A673 (cell line): ENCODE results near the gene JHY. TPM values are rescaled to one million over a fixed set of nuclear protein-coding genes. Genes with fewer than 3 reads are reported as not detected.

Experiments used
- BruUV-seq: library from RNA; stranded (reverse); fragments of 400-500 nt; replicated peaks from 2 replicates; lab custom pipeline; 2021; lab: Mats Ljungman, UMichigan
- CTCF ChIA-PET: fragments of 300-600 bp; sonication (Branson Sonifier 250); formaldehyde crosslinking; loops from one replicate; lab custom pipeline; 2022; ENCODE audit warnings: antibody characterized with exemption; lab: Charles Lee
- POLR2A ChIA-PET: fragments of 300-600 bp; sonication (Branson Sonifier 250); formaldehyde crosslinking; loops from one replicate; lab custom pipeline; 2022; ENCODE audit warnings: antibody characterized with exemption; ENCODE audit not compliant: low non-redundant PET; lab: Charles Lee
- DNase-seq: peaks from one replicate; pipeline ENCODE4 v3.0.0-alpha.2; 2015; ENCODE audit warnings: low spot score
- H3K27ac ChIP-seq: fragments of 200-600 bp; sonication (generic); 2 replicates; pipeline ENCODE4 v1.5.1; 2016; ENCODE audit warnings: mixed run types, low read depth, mild to moderate bottlenecking, mixed read lengths, antibody characterized with exemption, low read length; ENCODE audit not compliant: poor library complexity, severe bottlenecking
- H3K27me3 ChIP-seq: fragments of 200-600 bp; sonication (generic); replicated peaks from 2 replicates; pipeline ENCODE4 v1.6.1; 2017; ENCODE audit warnings: mixed run types, low read depth, mild to moderate bottlenecking, mixed read lengths, antibody characterized with exemption, low read length; ENCODE audit not compliant: insufficient read depth, poor library complexity
- H3K36me3 ChIP-seq: fragments of 200-600 bp; sonication (generic); 2 replicates; pipeline ENCODE4 v1.6.1; 2016; ENCODE audit warnings: mixed run types, mild to moderate bottlenecking, mixed read lengths, antibody characterized with exemption, low read length; ENCODE audit not compliant: insufficient read depth, poor library complexity, severe bottlenecking
- H3K4me1 ChIP-seq: fragments of 200-600 bp; sonication (generic); 2 replicates; pipeline ENCODE4 v1.6.1; 2017; ENCODE audit warnings: mixed run types, mild to moderate bottlenecking, mixed read lengths, antibody characterized with exemption, low read length; ENCODE audit not compliant: insufficient read depth, poor library complexity, severe bottlenecking
- H3K4me3 ChIP-seq: fragments of 200-600 bp; sonication (generic); 2 replicates; pipeline ENCODE4 v1.5.1; 2016; ENCODE audit warnings: low read depth, mixed run types, mild to moderate bottlenecking, mixed read lengths, low read length; ENCODE audit not compliant: poor library complexity, severe bottlenecking
- H3K9me3 ChIP-seq: fragments of 200-600 bp; sonication (generic); 2 replicates; pipeline ENCODE4 v1.6.1; 2016; ENCODE audit warnings: mixed run types, low read depth, mild to moderate bottlenecking, mixed read lengths, antibody characterized with exemption, low read length; ENCODE audit not compliant: poor library complexity, severe bottlenecking
- CTCF ChIP-seq: fragments of 300-800, 200-600 bp; sonication (generic); conservative IDR thresholded peaks from 2 replicates; pipeline ENCODE4 v1.5.1; 2017; ENCODE audit warnings: low read depth, mild to moderate bottlenecking, antibody characterized with exemption, low read length, moderate library complexity, mixed read lengths
- EZH2 ChIP-seq: fragments of 200-600 bp; sonication (generic); IDR thresholded peaks from 2 replicates; pipeline ENCODE4 v1.6.1; 2017; ENCODE audit warnings: borderline replicate concordance, low read depth, mild to moderate bottlenecking, mixed read lengths, antibody characterized with exemption, low read length; ENCODE audit not compliant: poor library complexity, severe bottlenecking
- intact Hi-C: fragments of 100-400 bp; cut with micrococcal nuclease; formaldehyde crosslinking; loops from one replicate; pipeline ENCODE4 v1.10.0; 2022; ENCODE audit not compliant: unreplicated experiment
- total RNA-seq: library from RNA; stranded (reverse); gene quantifications from 2 replicates; pipeline ENCODE4 v1.2.3, GENCODE V29; 2021

Gene JHY
- total RNA-seq, 1 experiment from 2014 or later: 4.4 TPM

- H3K27me3 ChIP-seq: no peaks in the 10 kb centered on the region
- TF ChIP-seq CTCF (no peak), EZH2 (no peak)
- intact Hi-C loops: no loop called here
- H3K9me3 ChIP-seq: no peaks in the 10 kb centered on the region
- peak; percentile 70 for DNase-seq
- CTCF ChIA-PET: no interaction called here
- TSS peak; percentile 38 for BruUV-seq
- peaks cover 23% of the 10 kb centered on the region for H3K4me1 ChIP-seq
- peak overlapping the region; percentile 63 for H3K4me3 ChIP-seq
- POLR2A ChIA-PET: no interaction called here
- H3K27ac ChIP-seq: peak overlapping the region; percentile 72
- H3K36me3 ChIP-seq: no peaks in the 10 kb centered on the region
These were observed 1.1 kb downstream of the JHY start for GRCh38 chr11:122883646-122883979.

- DNase-seq: no peak
- POLR2A ChIA-PET: no interaction called here
These were observed 5.6 kb downstream of the JHY start for GRCh38 chr11:122888162-122888561.

GRCh38 chr11:122893131-122893530 is 10.6 kb downstream of the JHY start:
- H3K9me3 ChIP-seq: no peaks in the 10 kb centered on the region
- no peak for TF ChIP-seq EZH2
- TF ChIP-seq CTCF: no peak
- no peak overlapping the region for H3K4me3 ChIP-seq
- intact Hi-C loops: no loop called here
- ChIA-PET POLR2A (no interaction called here), CTCF (interaction anchor here (0.5 kb wide), 1 partner anchor 12 kb away, joined by 3 read pairs; no protein-coding TSS in a partner anchor)
- H3K4me1 ChIP-seq: peaks cover 16% of the 10 kb centered on the region
- H3K27ac ChIP-seq: no peak overlapping the region
- peak; percentile 18 for DNase-seq
- H3K27me3 ChIP-seq: no peaks in the 10 kb centered on the region
- BruUV-seq: no TSS peak
- H3K36me3 ChIP-seq: no peaks in the 10 kb centered on the region

More at GRCh38 chr11:122888162-122888561, 5.6 kb downstream of the JHY start:
- H3K4me1 ChIP-seq: peaks cover 6% of the 10 kb centered on the region
- no peaks in the 10 kb centered on the region for H3K36me3 ChIP-seq
- no peaks in the 10 kb centered on the region for H3K27me3 ChIP-seq
- H3K9me3 ChIP-seq: no peaks in the 10 kb centered on the region
- no peak overlapping the region for H3K4me3 ChIP-seq
- no peak for TF ChIP-seq CTCF
- TF ChIP-seq EZH2: no peak
- H3K27ac ChIP-seq: no peak overlapping the region
- BruUV-seq: no TSS peak
- intact Hi-C loops: no loop called here
- CTCF ChIA-PET: no interaction called here
